ENCODE results near the gene URI1.
"Not testable (repeated sequence)": the region's sequence is repeated elsewhere in the genome, so short reads cannot be mapped to it uniquely, and the experiment has no call there.

Gene URI1

GRCh38 chr19:29941828-29942403, at the start of gene URI1:
Gene URI1 (plus strand): TSS chr19:29942239. CDS start chr19:29942548, 309 bp downstream.
- DNase-seq: peak; percentile 78 to 81

DNA sequence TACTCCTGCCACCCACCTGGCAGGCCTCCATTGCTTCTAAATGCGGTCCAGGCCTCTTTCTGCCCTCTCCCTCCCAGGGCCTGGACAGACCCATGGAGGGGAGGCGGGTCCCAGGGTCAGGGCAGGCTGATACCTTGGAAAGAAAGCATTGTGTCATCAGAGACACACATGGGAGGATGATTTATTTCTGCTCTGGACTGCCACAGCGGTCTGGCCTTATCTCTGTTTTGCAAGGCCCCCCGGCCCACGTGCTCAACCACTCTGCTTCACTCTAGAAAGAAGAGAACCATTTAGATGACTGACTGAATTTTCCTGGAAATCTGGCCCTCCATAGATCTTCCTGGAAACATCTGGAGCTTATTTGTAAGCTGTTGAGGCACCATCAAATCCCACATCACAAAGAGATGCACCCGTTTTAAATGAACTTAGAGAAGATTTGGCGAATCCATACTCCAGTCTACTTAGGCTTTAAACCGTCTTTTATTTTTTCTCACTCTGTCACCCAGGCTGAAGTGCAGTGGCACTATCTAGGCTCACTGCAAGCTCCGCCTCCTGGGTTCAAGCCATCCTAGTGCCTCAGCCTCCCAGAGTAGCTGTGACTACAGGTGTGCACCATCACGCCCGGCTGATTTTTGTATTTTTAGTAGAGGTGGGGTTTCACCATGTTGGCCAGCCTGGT, 48.3 kb upstream of the URI1 start:
- no peak for DNase-seq

DNA sequence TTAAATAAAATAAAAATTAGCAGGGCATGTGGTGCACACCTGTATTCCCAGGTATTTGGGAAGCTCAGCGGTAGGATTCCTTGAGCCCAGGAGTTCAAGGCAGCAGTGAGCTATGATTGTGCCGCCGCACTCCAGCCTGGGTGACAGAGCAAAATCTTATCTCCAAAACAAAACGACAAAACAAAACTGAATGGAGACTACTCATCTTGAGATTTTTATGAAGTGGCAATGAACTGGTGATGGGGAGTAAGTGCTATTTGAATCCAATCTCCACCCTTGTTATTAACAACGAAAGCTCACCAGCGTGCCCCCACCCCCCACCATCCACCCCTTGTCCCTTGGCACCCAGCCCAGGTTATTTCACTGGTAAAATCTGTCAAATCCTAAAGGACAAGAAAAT, 45.2 kb upstream of the URI1 start:
- DNase-seq: no peak

DNA sequence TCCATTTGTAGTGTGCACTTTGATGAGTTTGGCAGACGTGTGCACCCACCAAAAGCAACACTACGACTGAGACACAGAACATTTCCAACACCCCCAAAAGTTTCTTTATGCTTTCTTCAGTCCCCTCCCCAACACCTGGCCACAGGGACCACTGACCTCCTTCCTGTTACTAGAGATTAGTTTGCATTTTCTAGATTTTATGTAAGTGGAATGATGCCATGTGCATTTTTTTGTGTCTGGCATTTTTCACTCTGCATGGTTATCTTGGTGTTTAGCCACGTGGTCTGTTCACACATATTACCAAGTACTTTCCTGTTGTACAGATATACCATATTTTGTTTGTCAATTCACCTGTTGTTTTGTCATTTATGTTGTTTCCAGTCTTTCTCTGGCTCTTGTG, 44.6 kb upstream of the URI1 start:
- no peak for DNase-seq

DNA sequence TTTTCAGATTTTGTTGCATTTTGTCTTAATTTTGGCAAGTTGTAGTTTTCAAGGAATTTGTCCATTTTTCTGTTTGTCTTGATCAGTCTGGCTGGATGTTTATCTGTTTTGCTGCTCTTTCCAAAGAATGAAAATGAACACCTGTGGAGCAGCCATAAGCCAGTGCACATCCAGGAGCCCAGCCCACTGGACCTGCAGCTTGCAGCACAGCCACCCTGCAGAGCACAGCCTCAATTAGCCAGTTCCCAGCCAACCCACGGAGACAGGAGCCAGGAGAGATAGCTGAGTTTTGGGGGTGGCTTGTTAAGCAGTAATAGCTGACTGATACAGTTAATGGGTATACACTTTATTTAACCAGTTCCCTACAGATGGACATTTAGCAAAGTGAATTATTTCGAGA, 38.0 kb upstream of the URI1 start:
- no peak for DNase-seq

DNA sequence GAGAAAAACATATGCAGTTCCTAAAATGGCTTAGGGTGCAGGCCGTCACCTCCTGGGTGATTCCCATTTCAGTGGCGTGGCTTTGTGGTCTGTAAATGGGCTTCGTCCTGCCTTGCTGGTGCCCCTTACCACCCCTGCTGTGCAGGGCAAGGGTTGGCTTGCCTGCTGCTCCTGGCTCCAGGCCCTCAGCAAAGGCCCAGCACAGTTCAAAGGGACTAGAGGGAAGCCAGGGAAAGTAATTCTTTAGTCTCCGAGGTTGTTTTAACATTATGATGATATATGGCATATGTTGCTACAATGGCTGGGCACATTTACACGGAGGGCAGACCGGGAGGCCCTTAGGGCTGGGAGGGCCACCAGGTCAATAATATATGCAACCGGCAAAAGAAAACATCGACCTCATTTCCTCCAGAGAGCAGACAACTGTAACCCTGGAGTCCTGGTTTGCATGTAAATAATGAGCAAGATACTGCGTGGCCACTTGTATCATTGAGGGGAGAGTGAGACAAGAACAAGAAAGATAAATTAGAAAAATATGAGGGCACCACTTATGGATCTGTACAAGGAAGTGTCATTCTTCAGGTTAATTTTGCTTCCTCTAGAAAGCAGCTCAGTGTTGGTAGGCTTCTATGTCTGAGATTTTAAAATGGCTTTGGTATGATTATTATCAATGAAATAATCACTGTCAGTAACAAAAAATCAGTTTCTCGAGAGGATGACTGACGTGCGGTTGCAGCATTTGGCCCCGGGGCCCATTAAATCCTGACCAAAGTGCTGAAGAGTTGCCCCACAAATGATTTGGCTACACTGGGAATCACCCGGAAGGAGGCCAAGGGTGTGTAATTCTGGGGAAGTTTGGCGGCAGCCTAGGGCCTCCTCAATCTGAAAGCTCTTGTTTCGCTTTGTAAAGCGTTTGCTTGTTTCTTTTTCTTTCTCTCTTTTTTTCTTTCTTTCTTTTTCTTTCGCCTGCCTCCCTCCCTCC, 32.8 kb upstream of the URI1 start:
- no peak for DNase-seq

DNA sequence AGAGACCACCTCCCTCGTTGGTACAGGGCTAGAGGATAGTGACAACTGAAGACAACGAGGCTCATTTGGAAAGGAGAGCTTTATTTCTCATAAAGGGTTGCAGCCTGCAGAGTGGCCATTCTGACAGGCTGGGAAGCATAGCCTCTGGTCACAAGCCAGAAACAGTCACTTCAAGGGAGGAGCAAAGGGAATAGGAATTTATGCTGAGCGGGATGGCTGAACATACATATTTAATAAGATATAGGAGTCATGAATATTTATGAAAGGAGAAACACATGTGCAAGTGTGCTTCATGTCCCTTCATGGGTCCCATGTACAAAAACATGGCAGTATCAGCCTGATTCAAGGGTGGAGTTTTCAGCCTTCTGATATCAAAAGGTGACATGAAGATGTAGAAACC, 27.1 kb upstream of the URI1 start:
- DNase-seq: no peak

DNA sequence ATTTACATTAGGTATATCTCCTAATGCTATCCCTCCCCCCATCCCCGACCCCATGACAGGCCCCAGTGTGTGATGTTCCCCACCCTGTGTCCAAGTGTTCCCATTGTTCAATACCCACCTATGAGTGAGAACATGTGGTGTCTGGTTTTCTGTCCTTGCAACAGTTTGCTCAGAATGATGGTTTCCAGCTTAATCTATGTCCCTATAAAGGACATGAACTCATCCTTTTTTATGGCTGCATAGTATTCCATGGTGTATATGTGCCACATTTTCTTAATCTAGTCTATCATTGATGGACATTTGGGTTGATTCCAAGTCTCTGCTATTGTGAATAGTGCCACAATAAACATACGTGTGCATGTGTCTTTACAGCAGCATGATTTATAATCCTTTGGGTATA, 26.2 kb upstream of the URI1 start:
- not testable (repeated sequence) for DNase-seq

DNA sequence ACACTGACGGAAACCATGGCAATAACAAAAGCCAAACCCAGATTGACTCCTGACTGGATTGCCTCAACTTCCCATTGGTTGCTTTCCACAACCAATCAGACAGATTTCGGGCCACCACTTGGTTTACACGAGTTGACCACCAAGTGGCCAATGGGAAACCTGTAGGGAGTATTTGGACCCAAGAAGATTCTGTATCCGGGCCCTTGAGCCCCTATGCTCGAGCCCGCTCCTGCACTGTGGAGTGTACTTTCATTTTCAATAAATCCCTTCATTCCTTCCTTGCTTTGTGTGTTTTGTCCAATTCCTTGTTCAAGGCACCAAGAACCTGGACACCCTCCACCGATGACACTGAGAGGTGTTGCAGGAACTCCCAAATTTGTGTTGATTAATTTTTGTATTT, 24.1 kb upstream of the URI1 start:
- DNase-seq: no peak

GRCh38 chr19:29918891-29919290, 23.1 kb upstream of the URI1 start:
- no peak for DNase-seq

GRCh38 chr19:29922972-29923371, 19.1 kb upstream of the URI1 start:
- DNase-seq: no peak

DNA sequence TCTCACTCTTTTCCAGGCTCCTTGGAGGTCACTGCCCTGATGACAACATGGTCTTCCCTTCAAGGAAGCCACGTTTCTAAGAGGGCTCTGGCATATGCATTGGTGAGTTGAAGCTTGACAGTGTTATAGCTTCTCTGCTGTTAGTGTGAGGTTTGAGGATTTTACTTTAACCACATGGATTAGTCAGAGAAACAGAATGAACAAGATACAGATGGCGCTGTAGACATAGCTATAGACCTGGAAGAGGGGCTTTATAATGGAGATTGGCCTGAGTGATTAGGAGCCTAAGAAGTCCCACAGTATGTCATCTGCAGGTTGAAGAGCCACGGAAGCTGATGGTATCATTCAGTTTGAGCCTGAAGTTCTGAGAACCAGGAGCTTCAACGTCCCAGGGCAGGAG, 18.4 kb upstream of the URI1 start:
- no peak for DNase-seq

DNA sequence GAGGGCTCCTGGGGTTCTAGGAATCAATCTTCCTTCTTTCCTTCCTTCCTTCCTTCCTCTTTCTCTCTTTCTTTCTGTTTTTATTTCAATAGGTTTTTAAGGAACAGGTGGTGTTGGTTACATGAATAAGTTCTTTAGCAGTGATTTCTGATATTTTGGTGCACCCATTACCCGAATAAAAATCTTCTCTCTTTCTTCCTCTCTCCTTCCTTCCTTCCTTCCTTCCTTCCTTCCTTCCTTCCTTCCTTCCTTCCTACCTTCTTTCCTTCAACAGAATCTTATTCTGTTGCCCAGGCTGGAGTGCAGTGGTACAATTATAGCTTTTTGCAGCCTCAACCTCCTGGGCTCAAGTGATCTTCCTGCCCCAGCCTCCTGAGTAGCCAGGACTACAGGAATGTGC, 16.0 kb upstream of the URI1 start:
- DNase-seq: no peak

GRCh38 chr19:29926801-29927200, 15.2 kb upstream of the URI1 start:
- DNase-seq: no peak

DNA sequence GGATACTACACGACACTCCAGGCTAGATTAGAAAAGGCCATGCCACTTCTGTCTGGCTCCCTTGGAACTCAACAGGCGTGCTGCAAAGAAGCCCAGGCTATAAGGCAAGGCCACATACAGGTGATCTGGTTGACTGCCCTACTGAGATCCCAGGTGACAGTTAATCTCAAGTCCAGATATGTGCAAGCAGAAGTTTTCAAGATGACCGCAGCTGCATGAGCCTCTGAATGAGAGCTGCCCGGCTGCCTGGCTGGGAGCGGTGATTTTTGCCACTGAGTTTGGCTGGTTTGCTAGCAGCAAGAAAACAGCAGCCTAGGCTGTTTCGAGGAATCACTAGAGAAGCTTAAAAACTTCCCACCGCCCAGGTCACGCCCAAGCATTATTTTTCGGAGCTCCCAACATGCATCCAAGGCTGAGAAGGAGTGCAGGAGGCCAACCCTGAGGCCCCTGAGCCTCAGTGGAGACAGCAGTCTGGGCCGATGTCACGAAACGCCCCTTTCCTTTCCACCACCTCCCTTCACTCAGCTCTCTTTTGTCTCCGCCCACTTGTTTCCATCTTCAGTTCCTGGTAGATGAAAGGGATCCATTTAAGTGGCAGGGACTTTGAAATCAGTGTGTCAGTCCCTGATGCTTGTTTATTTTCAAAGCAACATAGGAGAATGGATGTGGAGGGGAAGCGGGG, 14.0 kb upstream of the URI1 start:
- no peak for DNase-seq

DNA sequence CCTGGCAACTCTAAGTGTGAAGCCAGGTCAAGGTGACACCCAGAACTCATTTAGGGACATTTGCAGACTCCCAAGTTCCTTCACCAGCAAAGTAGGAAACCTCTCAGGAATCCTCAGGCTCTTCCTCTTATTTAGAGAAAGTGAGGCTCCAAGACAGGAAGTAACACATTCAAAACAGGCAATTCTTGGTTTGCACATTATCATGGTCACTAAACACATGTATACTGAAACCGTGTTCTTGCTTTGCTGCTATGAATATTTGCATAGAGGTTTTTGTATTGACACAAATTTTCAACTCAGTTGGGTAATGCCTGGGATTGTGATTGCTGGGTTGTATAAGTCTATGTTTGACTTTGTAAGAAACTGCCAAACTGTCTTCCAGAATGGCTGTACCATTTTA, 13.2 kb upstream of the URI1 start:
- DNase-seq: no peak

- DNase-seq: no peak
These were observed 7.8 kb upstream of the URI1 start for GRCh38 chr19:29934257-29934656.

DNA sequence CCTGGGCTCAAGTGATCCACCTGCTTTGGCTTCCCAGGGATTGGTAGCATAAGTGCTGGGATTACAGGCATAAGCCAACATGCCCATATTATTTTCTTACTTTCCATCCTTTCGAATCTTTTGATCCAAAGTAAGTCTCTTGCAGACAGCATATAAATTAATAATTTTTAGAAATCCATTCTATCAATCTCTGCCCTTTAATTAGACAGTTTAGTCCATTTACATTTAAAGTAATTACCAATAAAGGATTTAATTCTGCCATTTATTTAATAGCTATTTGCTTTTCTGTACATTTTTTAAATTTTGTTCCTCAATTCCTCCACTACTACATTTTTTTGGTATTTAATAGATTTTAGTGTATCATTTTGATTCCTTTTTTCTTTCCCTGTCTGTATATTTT, 7.3 kb upstream of the URI1 start:
- no peak for DNase-seq

GRCh38 chr19:29936409-29936808, 5.6 kb upstream of the URI1 start:
- no peak for DNase-seq

DNA sequence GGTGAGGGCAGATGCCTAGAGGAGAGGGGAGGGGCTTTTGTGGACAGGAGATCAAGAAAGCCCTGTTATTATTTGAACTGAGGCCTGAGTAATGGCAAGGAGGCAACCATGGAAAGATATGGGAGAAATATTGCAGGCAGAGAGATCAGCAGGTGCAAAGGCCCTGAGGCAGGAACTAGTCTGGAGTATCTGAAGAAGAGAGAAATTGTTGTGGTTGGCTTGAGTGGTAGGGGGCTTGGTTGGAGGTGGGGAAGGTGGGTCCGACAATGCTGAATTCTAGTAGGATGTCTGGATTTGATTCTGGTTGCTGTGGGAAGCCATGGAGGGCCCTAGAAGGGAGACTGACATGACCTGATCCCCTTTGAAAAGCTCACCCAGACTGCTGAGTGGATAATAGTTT, 2.4 kb upstream of the URI1 start:
- DNase-seq: no peak

DNA sequence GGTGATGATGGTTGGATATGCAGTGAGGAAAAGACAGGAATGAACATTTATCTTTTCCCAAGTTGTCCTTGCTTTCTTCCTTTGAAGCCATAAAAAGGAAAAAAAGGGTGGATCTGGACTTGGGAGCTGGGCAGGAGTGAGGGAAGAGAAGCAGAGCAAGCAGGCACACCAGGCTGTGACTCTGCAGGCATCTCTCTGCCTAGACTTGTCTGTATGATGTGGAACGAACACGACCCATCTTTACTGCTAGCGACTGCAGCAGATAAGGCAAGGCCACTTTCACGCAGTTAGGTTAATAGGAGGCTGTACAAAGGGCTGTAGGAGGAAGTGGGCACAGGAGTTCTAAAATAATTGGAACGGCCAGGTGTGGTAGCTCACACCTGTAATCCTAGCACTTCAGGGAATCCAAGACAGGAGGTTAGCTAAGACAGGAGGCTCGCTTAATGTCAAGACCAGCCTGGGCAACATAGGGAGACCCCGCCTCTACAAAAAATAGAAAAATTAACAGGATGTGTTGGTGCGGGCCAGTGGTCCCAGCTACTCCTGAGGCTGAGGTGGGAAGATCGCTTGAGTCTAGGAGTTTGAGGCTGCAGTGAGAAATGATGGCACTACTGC, 961 bp upstream of the URI1 start:
- DNase-seq: no peak

- DNase-seq: peak; percentile 50 to 62
These were observed 594 bp downstream of the URI1 start for GRCh38 chr19:29942404-29943261.
